IMR-90 (cell line): ENCODE measurements around the gene KCNQ5.
"Not testable (repeated sequence)": the region's sequence is repeated elsewhere in the genome, so short reads cannot be mapped to it uniquely, and the experiment has no call there.

Experiments used
- CEBPB ChIP-seq: IDR thresholded peaks from 2 replicates; pipeline ENCODE4 v1.6.1; 2012; ENCODE audit warnings: low read depth, low read length, improper control_type of control experiment
- CHD1 ChIP-seq: IDR thresholded peaks from 2 replicates; pipeline ENCODE4 v1.6.1; 2012; ENCODE audit warnings: low read depth, low read length, improper control_type of control experiment
- CTCF ChIP-seq: conservative IDR thresholded peaks from 2 replicates; pipeline ENCODE4 v1.5.1; 2012; ENCODE audit warnings: mild to moderate bottlenecking, low read depth, low read length, improper control_type of control experiment
- ELK1 ChIP-seq: fragments of 150-350 bp; IDR thresholded peaks from 2 replicates; pipeline ENCODE4 v1.6.1; 2016; ENCODE audit warnings: low read depth, mild to moderate bottlenecking, low read length, moderate library complexity, borderline replicate concordance
- FOS ChIP-seq: fragments of 150-350 bp; IDR thresholded peaks from 2 replicates; pipeline ENCODE4 v1.6.1; 2016; ENCODE audit warnings: low read depth, low read length
- MAFK ChIP-seq: IDR thresholded peaks from 2 replicates; pipeline ENCODE4 v1.6.1; 2012; ENCODE audit warnings: low read depth, low read length, improper control_type of control experiment
- MXI1 ChIP-seq: IDR thresholded peaks from 2 replicates; pipeline ENCODE4 v1.6.1; 2012; ENCODE audit warnings: low read depth, mild to moderate bottlenecking, low read length, moderate library complexity, borderline replicate concordance
- NFE2L2 ChIP-seq: fragments of 150-350 bp; IDR thresholded peaks from 2 replicates; pipeline ENCODE4 v1.6.1; 2016; ENCODE audit warnings: low read depth, mild to moderate bottlenecking, low read length
- POLR2A ChIP-seq: IDR thresholded peaks from 2 replicates; pipeline ENCODE4 v1.6.1; 2012; ENCODE audit warnings: mild to moderate bottlenecking, low read depth, low read length
- RFX5 ChIP-seq: IDR thresholded peaks from 2 replicates; pipeline ENCODE4 v1.8.0; 2012; ENCODE audit warnings: low read depth, mild to moderate bottlenecking, low read length, moderate library complexity
- SMC3 ChIP-seq: fragments of 150-350 bp; IDR thresholded peaks from 2 replicates; pipeline ENCODE4 v1.6.1; 2016; ENCODE audit warnings: low read depth, mild to moderate bottlenecking, antibody characterized with exemption, low read length, moderate library complexity
- USF2 ChIP-seq: fragments of 150-350 bp; IDR thresholded peaks from 2 replicates; pipeline ENCODE4 v1.6.1; 2017; ENCODE audit warnings: mild to moderate bottlenecking, antibody characterized with exemption, low read length, low read depth

- not testable (repeated sequence) for TF ChIP-seq POLR2A, CEBPB, FOS, CTCF, MXI1, USF2, NFE2L2, RFX5, CHD1, ELK1, MAFK, SMC3
These were observed 362.4 kb downstream of the KCNQ5 start for GRCh38 chr6:72984189-72984831.
